ENCODE measurements around the gene ZNF304. TPM values are rescaled to one million over a fixed set of nuclear protein-coding genes. Genes with fewer than 3 reads are reported as not detected.

Gene ZNF304
- total RNA-seq, 1 experiment from 2014 or later, result 8.1 TPM

DNA sequence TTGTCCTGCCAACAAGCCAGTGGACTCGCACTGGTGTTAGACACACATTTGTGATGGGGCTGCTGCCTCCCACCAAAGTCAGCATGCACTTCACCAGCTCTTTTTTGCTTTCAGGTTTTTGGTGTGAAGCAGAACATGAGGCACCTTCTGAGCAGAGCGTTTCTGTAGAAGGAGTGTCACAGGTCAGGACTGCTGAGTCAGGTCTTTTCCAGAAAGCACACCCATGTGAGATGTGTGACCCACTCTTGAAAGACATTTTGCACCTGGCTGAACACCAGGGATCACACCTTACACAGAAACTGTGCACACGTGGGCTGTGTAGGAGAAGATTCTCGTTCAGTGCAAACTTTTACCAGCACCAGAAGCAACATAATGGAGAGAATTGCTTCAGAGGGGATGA, 4.8 kb downstream of the ZNF304 start:
- no peaks in the 10 kb centered on the region for H3F3A ChIP-seq (ENCODE audit: low read length, unreplicated experiment)
- no peak overlapping the region for H3K9ac ChIP-seq (ENCODE audit: low read length)
- peaks cover 15% of the 10 kb centered on the region for H3K4me1 ChIP-seq (ENCODE audit: insufficient read depth, low read length)
- TF ChIP-seq, protein P1, sequence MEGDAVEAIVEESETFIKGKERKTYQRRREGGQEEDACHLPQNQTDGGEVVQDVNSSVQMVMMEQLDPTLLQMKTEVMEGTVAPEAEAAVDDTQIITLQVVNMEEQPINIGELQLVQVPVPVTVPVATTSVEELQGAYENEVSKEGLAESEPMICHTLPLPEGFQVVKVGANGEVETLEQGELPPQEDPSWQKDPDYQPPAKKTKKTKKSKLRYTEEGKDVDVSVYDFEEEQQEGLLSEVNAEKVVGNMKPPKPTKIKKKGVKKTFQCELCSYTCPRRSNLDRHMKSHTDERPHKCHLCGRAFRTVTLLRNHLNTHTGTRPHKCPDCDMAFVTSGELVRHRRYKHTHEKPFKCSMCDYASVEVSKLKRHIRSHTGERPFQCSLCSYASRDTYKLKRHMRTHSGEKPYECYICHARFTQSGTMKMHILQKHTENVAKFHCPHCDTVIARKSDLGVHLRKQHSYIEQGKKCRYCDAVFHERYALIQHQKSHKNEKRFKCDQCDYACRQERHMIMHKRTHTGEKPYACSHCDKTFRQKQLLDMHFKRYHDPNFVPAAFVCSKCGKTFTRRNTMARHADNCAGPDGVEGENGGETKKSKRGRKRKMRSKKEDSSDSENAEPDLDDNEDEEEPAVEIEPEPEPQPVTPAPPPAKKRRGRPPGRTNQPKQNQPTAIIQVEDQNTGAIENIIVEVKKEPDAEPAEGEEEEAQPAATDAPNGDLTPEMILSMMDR (conservative IDR thresholded peaks at IDR 0.05; ENCODE audit: low read depth, low read length), result no peak
- no peak for TF ChIP-seq EZH2phosphoT487 (IDR thresholded peaks at IDR 0.05; ENCODE audit: borderline replicate concordance, low read length)
- no peak for TF ChIP-seq EZH2 (IDR thresholded peaks at IDR 0.05; ENCODE audit: low read length, unreplicated experiment)
- BruUV-seq (replicated peaks), result no TSS peak
- DNase-seq, result no peak
- H4K20me1 ChIP-seq (ENCODE audit: low read length), result no peaks in the 10 kb centered on the region
- CTCF ChIA-PET, result no interaction called here
- H3K27me3 ChIP-seq (ENCODE audit: low read length), result no peaks in the 10 kb centered on the region
- intact Hi-C loops (cut with micrococcal nuclease), result no loop called here
- POLR2A ChIA-PET (ENCODE audit: unreplicated experiment), result no interaction called here
- peaks cover 39% of the 10 kb centered on the region for H3K79me2 ChIP-seq (ENCODE audit: low read length)
- H3K4me2 ChIP-seq (ENCODE audit: low read length), result no peak overlapping the region
- H3K36me3 ChIP-seq (ENCODE audit: low read depth, low read length), result peaks cover 68% of the 10 kb centered on the region
- H3K27ac ChIP-seq (ENCODE audit: low read length), result no peak overlapping the region
- no peaks in the 10 kb centered on the region for H3K9me3 ChIP-seq (ENCODE audit: low read length)
- H3K4me3 ChIP-seq (ENCODE audit: low read length), result no peak overlapping the region
- ATAC-seq, result no peak
- H3K9me2 ChIP-seq (replicated peaks; ENCODE audit: low read length), result no peaks in the 10 kb centered on the region
- no peak overlapping the region for H2AFZ ChIP-seq (ENCODE audit: low read length)

DNA sequence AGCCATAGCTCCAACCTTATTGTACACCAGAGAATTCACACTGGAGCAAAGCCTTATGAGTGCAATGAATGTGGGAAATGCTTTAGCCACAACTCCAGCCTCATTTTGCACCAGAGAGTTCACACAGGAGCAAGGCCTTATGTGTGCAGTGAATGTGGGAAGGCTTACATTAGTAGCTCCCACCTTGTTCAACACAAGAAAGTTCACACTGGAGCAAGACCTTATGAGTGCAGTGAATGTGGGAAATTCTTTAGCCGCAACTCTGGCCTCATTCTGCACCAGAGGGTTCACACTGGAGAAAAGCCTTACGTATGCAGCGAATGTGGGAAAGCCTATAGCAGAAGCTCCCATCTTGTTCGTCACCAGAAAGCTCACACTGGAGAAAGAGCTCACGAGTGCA, 6.3 kb downstream of the ZNF304 start:
- Histone ChIP-seq H3K9me3 (ENCODE audit: low read length) (no peaks in the 10 kb centered on the region), H2AFZ (ENCODE audit: low read length) (no peak overlapping the region), H3K36me3 (ENCODE audit: low read depth, low read length) (peaks cover 68% of the 10 kb centered on the region), H3K27me3 (ENCODE audit: low read length) (no peaks in the 10 kb centered on the region), H4K20me1 (ENCODE audit: low read length) (no peaks in the 10 kb centered on the region), H3K79me2 (ENCODE audit: low read length) (peaks cover 26% of the 10 kb centered on the region), H3K4me1 (ENCODE audit: insufficient read depth, low read length) (peaks cover 10% of the 10 kb centered on the region), H3K9me2 (replicated peaks; ENCODE audit: low read length) (no peaks in the 10 kb centered on the region), H3K4me3 (ENCODE audit: low read length) (no peak overlapping the region), H3K4me2 (ENCODE audit: low read length) (no peak overlapping the region), H3K9ac (ENCODE audit: low read length) (no peak overlapping the region), H3K27ac (ENCODE audit: low read length) (no peak overlapping the region), H3F3A (ENCODE audit: low read length, unreplicated experiment) (no peaks in the 10 kb centered on the region)
- DNase-seq (no peak), ATAC-seq (no peak)
- intact Hi-C loops (cut with micrococcal nuclease), result no loop called here
- CTCF ChIA-PET, result no interaction called here
- no peak for TF ChIP-seq EZH2 (IDR thresholded peaks at IDR 0.05; ENCODE audit: low read length, unreplicated experiment)
- no peak for TF ChIP-seq EZH2phosphoT487 (IDR thresholded peaks at IDR 0.05; ENCODE audit: borderline replicate concordance, low read length)
- TF ChIP-seq, protein P1 (conservative IDR thresholded peaks at IDR 0.05; ENCODE audit: low read depth, low read length), result no peak
- POLR2A ChIA-PET (ENCODE audit: unreplicated experiment), result no interaction called here
- BruUV-seq (replicated peaks), result no TSS peak

DNA sequence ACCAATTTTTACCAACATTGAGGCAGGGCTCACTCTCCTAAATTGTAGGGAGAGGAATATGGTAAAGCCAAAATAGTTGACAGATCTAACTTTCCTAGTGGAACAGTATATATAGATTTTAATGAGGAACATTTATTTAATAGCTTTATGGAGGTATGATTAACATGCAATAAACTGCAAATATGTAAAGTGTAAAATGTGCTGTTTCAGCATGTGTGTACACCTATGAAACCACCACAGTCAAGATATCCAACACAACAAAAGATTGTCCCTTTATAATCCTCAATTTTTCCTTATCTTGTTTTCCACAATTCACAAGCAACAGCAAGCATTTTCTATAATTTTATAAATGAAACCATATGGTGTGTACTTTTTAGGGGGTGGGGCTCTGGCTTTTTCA, 8.2 kb downstream of the ZNF304 start:
- H3K4me1 ChIP-seq (ENCODE audit: insufficient read depth, low read length), result peaks cover 12% of the 10 kb centered on the region
- H3K36me3 ChIP-seq (ENCODE audit: low read depth, low read length), result peaks cover 51% of the 10 kb centered on the region
- BruUV-seq (replicated peaks), result no TSS peak
- no peak overlapping the region for H2AFZ ChIP-seq (ENCODE audit: low read length)
- H3K4me2 ChIP-seq (ENCODE audit: low read length), result no peak overlapping the region
- no peak for ATAC-seq
- H3K27ac ChIP-seq (ENCODE audit: low read length), result no peak overlapping the region
- H3K4me3 ChIP-seq (ENCODE audit: low read length), result no peak overlapping the region
- peaks cover 17% of the 10 kb centered on the region for H3K79me2 ChIP-seq (ENCODE audit: low read length)
- TF ChIP-seq EZH2phosphoT487 (IDR thresholded peaks at IDR 0.05; ENCODE audit: borderline replicate concordance, low read length), result no peak
- TF ChIP-seq, protein P1 (conservative IDR thresholded peaks at IDR 0.05; ENCODE audit: low read depth, low read length), result no peak
- TF ChIP-seq EZH2 (IDR thresholded peaks at IDR 0.05; ENCODE audit: low read length, unreplicated experiment), result no peak
- POLR2A ChIA-PET (ENCODE audit: unreplicated experiment), result no interaction called here
- no peak overlapping the region for H3K9ac ChIP-seq (ENCODE audit: low read length)
- CTCF ChIA-PET, result no interaction called here
- no peaks in the 10 kb centered on the region for H3K9me3 ChIP-seq (ENCODE audit: low read length)
- no peaks in the 10 kb centered on the region for H3F3A ChIP-seq (ENCODE audit: low read length, unreplicated experiment)
- no peaks in the 10 kb centered on the region for H3K9me2 ChIP-seq (replicated peaks; ENCODE audit: low read length)
- no peaks in the 10 kb centered on the region for H4K20me1 ChIP-seq (ENCODE audit: low read length)
- no peak for DNase-seq
- intact Hi-C loops (cut with micrococcal nuclease), result no loop called here
- no peaks in the 10 kb centered on the region for H3K27me3 ChIP-seq (ENCODE audit: low read length)

All from PC-3 (cell line).